ENCODE results near the gene AMN.

GRCh38 chr14:102907303-102907844, 15.1 kb upstream of the AMN start:
- no peak for TF ChIP-seq GATA3 (IDR thresholded peaks at IDR 0.05; ENCODE audit: low read depth, low read length)
- no peak for TF ChIP-seq GATA2 (IDR thresholded peaks at IDR 0.05; ENCODE audit: low read depth, low read length)
